K562 (cell line): ENCODE results near the gene C1QTNF7. TPM values are rescaled to one million over a fixed set of nuclear protein-coding genes. Genes with fewer than 3 reads are reported as not detected.

Source experiments
- ATAC-seq: fragments of 200-7000 bp; cut with Tn5 transposase; 3 replicates; pipeline ENCODE4 v1.9.1; 2020; ENCODE audit warnings: moderate library complexity
- BruUV-seq: library from RNA; stranded (reverse); fragments of 400-500 nt; replicated peaks from 2 replicates; lab custom pipeline; 2021; lab: Mats Ljungman, UMichigan
- CTCF ChIA-PET: fragments of 300-600 bp; formaldehyde crosslinking; extraction: SDS; loops from one replicate; lab custom pipeline; 2021; ENCODE audit warnings: low intra/inter-chr PET ratio; lab: Yijun Ruan, JAX
- POLR2A ChIA-PET: fragments of 300-600, 350-650 bp; sonication (Branson Sonifier 250); formaldehyde crosslinking; extraction: SDS; loops from one replicate; lab custom pipeline; 2021; ENCODE audit warnings: antibody characterized with exemption, inconsistent platforms; lab: Yijun Ruan, JAX
- DNase-seq, 4 experiments: peaks; one replicate each; pipeline versions ENCODE4 v3.0.0 to v3.0.0-alpha.2; 2011 to 2018; ENCODE audit warnings: low spot score in 3 of 4, mixed read lengths in 3 of 4; ENCODE audit errors: extremely low read depth in 1 of 4
- FAIRE-seq: peaks from 2 replicates; lab custom pipeline; 2011; peaks lifted over from hg19 to GRCh38; lab: Jason Lieb, UNC
- H2AFZ ChIP-seq: 2 replicates; pipeline ENCODE4 v1.6.0; 2011; ENCODE audit warnings: low read depth, low read length, control low read depth, inconsistent platforms
- H3K27ac ChIP-seq: fragments of 200-600 bp; 3 replicates; pipeline ENCODE4 v1.8.0; 2011; ENCODE audit warnings: low read depth, mild to moderate bottlenecking, control low read depth, inconsistent platforms, low read length, moderate library complexity, mixed read lengths; ENCODE audit errors: extremely low read depth
- H3K27me3 ChIP-seq, 2 experiments: fragments of 300-600 bp in 1 of 2; 2 replicates in 1 of 2; 3 replicates in 1 of 2; pipeline versions ENCODE4 v1.6.0 to v1.8.0; 2011; ENCODE audit warnings: inconsistent platforms in 2 of 2, low read length in 2 of 2, mild to moderate bottlenecking in 1 of 2, mixed read lengths in 1 of 2, moderate library complexity in 1 of 2; ENCODE audit not compliant: control insufficient read depth in 2 of 2, insufficient read depth in 2 of 2
- H3K36me3 ChIP-seq: fragments of 300-600 bp; 3 replicates; pipeline ENCODE4 v1.8.0; 2011; ENCODE audit warnings: mild to moderate bottlenecking, low read length, inconsistent platforms; ENCODE audit not compliant: control insufficient read depth, insufficient read depth
- H3K4me1 ChIP-seq, 2 experiments: fragments of 200-600 bp in 1 of 2; replicated peaks in 1 of 2; 2 replicates in 1 of 2; 3 replicates in 1 of 2; pipeline versions ENCODE4 v1.5.1 to v1.8.0; 2011; ENCODE audit warnings: inconsistent platforms in 2 of 2, low read length in 2 of 2, mild to moderate bottlenecking in 1 of 2, mixed read lengths in 1 of 2, moderate library complexity in 1 of 2; ENCODE audit not compliant: control insufficient read depth in 2 of 2, insufficient read depth in 2 of 2
- H3K4me2 ChIP-seq: 2 replicates; pipeline ENCODE4 v1.6.1; 2011; ENCODE audit warnings: low read length, control low read depth, inconsistent platforms, mixed read lengths; ENCODE audit not compliant: insufficient read depth
- H3K4me3 ChIP-seq: fragments of 200-600 bp; sonication (generic), shearing (Covaris generic); 2 replicates; pipeline ENCODE4 v1.5.1; 2016; ENCODE audit warnings: control low read depth, inconsistent platforms
- H3K79me2 ChIP-seq: fragments of 200-600 bp; 3 replicates; pipeline ENCODE4 v1.8.0; 2011; ENCODE audit warnings: low read length, inconsistent platforms; ENCODE audit not compliant: control insufficient read depth, insufficient read depth
- H3K9ac ChIP-seq, 2 experiments: 2 replicates each; pipeline versions ENCODE4 v1.6.0 to v1.6.1; 2011; ENCODE audit warnings: low read depth in 2 of 2, low read length in 2 of 2, control low read depth in 1 of 2, inconsistent platforms in 1 of 2, mild to moderate bottlenecking in 1 of 2, mixed read lengths in 1 of 2; ENCODE audit not compliant: insufficient read depth in 1 of 2
- H3K9me1 ChIP-seq: one replicate; pipeline ENCODE4 v1.6.0; 2011; ENCODE audit warnings: inconsistent platforms, mild to moderate bottlenecking, low read length, moderate library complexity; ENCODE audit not compliant: control insufficient read depth, insufficient read depth
- H3K9me3 ChIP-seq: replicated peaks from 2 replicates; pipeline ENCODE4 v1.5.1; 2011; ENCODE audit warnings: low read depth, low read length, inconsistent platforms; ENCODE audit not compliant: control insufficient read depth, insufficient read depth
- H4K20me1 ChIP-seq: replicated peaks from 2 replicates; pipeline ENCODE4 v1.6.1; 2011; ENCODE audit warnings: low read length, inconsistent platforms, mixed read lengths; ENCODE audit not compliant: control insufficient read depth, insufficient read depth
- CBFA2T2 ChIP-seq: fragments of 450-650 bp; conservative IDR thresholded peaks from 2 replicates; pipeline ENCODE4 v1.6.1; 2017; ENCODE audit warnings: mild to moderate bottlenecking
- CBX8 ChIP-seq: fragments of 200-600 bp; sonication (generic); IDR thresholded peaks from 2 replicates; pipeline ENCODE4 v1.6.1; 2012; ENCODE audit warnings: borderline replicate concordance, mixed run types, low read depth, mild to moderate bottlenecking, moderate library complexity, mixed read lengths, low read length, control low read depth, inconsistent platforms; ENCODE audit not compliant: poor library complexity, severe bottlenecking; ENCODE audit errors: extremely low read depth
- DACH1 ChIP-seq: fragments of 450-650 bp; IDR thresholded peaks from 2 replicates; pipeline ENCODE4 v1.6.1; 2018; ENCODE audit not compliant: partially characterized antibody
- ETV6 ChIP-seq, 3 experiments: fragments of 150-350 bp in 1 of 3; sonication (generic) in 1 of 3; formaldehyde crosslinking in 1 of 3; IDR thresholded peaks; 2 replicates each; pipeline versions ENCODE4 v1.6.1 to v1.8.0; 2014 to 2022; ENCODE audit warnings: borderline replicate concordance in 2 of 3, low read depth in 2 of 3, antibody characterized with exemption in 1 of 3, low read length in 1 of 3, mild to moderate bottlenecking in 1 of 3, missing genetic modification reagents in 1 of 3
- FOXJ2 ChIP-seq: fragments of 200-800 bp; sonication (Bioruptor generic); IDR thresholded peaks from 2 replicates; pipeline ENCODE4 v1.6.1; 2016; ENCODE audit warnings: missing genetic modification characterization, missing compliant biosample characterization
- KDM5B ChIP-seq: fragments of 200-600 bp; sonication (generic); IDR thresholded peaks from 2 replicates; pipeline ENCODE4 v1.6.1; 2012; ENCODE audit warnings: low read depth, mild to moderate bottlenecking, moderate library complexity, low read length, control low read depth, inconsistent platforms; ENCODE audit not compliant: insufficient replicate concordance
- MTA1 ChIP-seq: fragments of 450-650 bp; IDR thresholded peaks from 2 replicates; pipeline ENCODE4 v1.6.1; 2017; ENCODE audit warnings: borderline replicate concordance
- RFX5 ChIP-seq: IDR thresholded peaks from 2 replicates; pipeline ENCODE4 v1.6.1; 2011; ENCODE audit warnings: low read depth, mild to moderate bottlenecking, improper control_type of control experiment, low read length
- TEAD1 ChIP-seq, 2 experiments: fragments of 450-650 bp in 1 of 2; sonication (generic) in 1 of 2; formaldehyde crosslinking; IDR thresholded peaks; 2 replicates each; pipeline versions ENCODE4 v1.4.0 to v1.8.0; 2020 to 2022; ENCODE audit warnings: mild to moderate bottlenecking in 2 of 2, missing genetic modification reagents in 1 of 2
- ZNF408 ChIP-seq: fragments of 250-450 bp; sonication (Bioruptor Pico); IDR thresholded peaks from 2 replicates; pipeline ENCODE4 v1.4.0; 2020; ENCODE audit warnings: low read depth, mild to moderate bottlenecking, moderate library complexity
- in situ Hi-C: fragments of 300-500 bp; cut with MboI; formaldehyde crosslinking; loops from 4 replicates; pipeline ENCODE4 v1.15.0; 2018; ENCODE audit warnings: inconsistent platforms, mixed read lengths
- intact Hi-C: fragments of 100-400 bp; cut with micrococcal nuclease; formaldehyde crosslinking; loops from 2 replicates; pipeline ENCODE4 v1.14.2; 2022
- polyA plus RNA-seq, 8 experiments: library from polyadenylated mRNA; depleted of rRNA in 4 of 8; stranded (reverse) in 5 of 8; unstranded in 3 of 8; fragments of >200 nt; fragmentation: Nextera tagmentation in 2 of 8; fragmentation: Illumina TruSeq in 1 of 8; extraction: Ambion mirVana in 2 of 8; extraction: Trizol in 1 of 8; gene quantifications; 2 replicates each; pipeline versions ENCODE4 v1.2.1 to v1.2.3, GENCODE V29; 2011 to 2014; ENCODE audit warnings: inconsistent platforms in 1 of 8, missing spikeins in 1 of 8
- total RNA-seq, 7 experiments: library from RNA; depleted of rRNA in 6 of 7; stranded (reverse); fragments of >200 nt in 6 of 7; fragmentation: Illumina TruSeq in 2 of 7; extraction: Trizol in 2 of 7; gene quantifications; 2 replicates each; pipeline versions ENCODE4 v1.2.1 to v1.2.3, GENCODE V29; 2011 to 2021; ENCODE audit warnings: low replicate concordance in 1 of 7
- TF ChIP-seq, protein P1 (sequence below): sonication (generic); formaldehyde crosslinking; IDR thresholded peaks from 2 replicates; pipeline ENCODE4 v1.8.1; 2023; ENCODE audit warnings: mild to moderate bottlenecking, missing genetic modification reagents
- TF ChIP-seq, protein P2 (sequence below): sonication (generic); formaldehyde crosslinking; IDR thresholded peaks from 2 replicates; pipeline ENCODE4 v1.8.1; 2022; ENCODE audit warnings: missing genetic modification reagents
- TF ChIP-seq, protein P3 (sequence below): fragments of 450-650 bp; formaldehyde crosslinking; IDR thresholded peaks from 2 replicates; pipeline ENCODE4 v1.4.0; 2020; ENCODE audit warnings: mild to moderate bottlenecking, mixed read lengths
- TF ChIP-seq, protein P4 (sequence below): fragments of 250-450 bp; sonication (Bioruptor Pico); IDR thresholded peaks from 2 replicates; pipeline ENCODE4 v1.5.0; 2021
- TF ChIP-seq, protein P5 (sequence below), 3 experiments: fragments of 200-800 bp in 1 of 3; sonication (Bioruptor generic) in 1 of 3; sonication (generic) in 1 of 3; formaldehyde crosslinking in 1 of 3; IDR thresholded peaks; 2 replicates each; pipeline versions ENCODE4 v1.6.1 to v1.8.0; 2016 to 2022; ENCODE audit warnings: mild to moderate bottlenecking in 2 of 3, missing compliant biosample characterization in 2 of 3, missing genetic modification characterization in 2 of 3, missing genetic modification reagents in 1 of 3

C1QTNF7 gene
- total and polyA plus RNA-seq, 9 of the 15 experiments (the other 6 are each of a cell fraction or from before 2014, with no cell fraction given) = not detected

DNA sequence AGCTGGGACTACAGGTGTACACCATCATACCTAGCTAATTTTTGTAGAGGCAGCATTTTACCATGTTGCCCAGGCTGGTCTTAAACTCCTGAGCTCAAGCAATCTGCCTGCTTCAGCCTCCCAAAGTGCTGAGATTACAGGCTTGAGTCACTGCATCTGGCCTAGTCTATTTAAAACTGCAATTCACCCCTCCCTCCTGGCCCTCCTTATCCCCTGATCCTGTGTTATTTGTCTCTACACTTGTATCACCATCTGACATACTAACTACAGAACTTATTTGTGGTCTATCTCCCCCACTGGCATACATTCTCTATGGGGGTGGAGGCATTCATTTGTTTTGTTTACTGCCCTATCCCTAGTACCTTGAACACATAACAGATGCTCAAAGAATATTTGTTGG, 65.6 kb downstream of the C1QTNF7 start:
- ChIA-PET CTCF (no interaction called here), POLR2A (no interaction called here)
- intact Hi-C loops = no loop called here
- ATAC-seq (no peak), DNase-seq (no peak), FAIRE-seq (no peak)
- Histone ChIP-seq H2AFZ (no peak overlapping the region), H3K79me2 (no peaks in the 10 kb centered on the region), H3K4me3 (no peak overlapping the region), H3K4me2 (no peak overlapping the region), H3K9me3 (no peaks in the 10 kb centered on the region), H3K9me1 (no peaks in the 10 kb centered on the region), H3K4me1 (no peaks in the 10 kb centered on the region), H3K9ac (no peak overlapping the region), H3K27ac (no peak overlapping the region), H3K36me3 (no peaks in the 10 kb centered on the region), H4K20me1 (no peaks in the 10 kb centered on the region), H3K27me3 (no peaks in the 10 kb centered on the region)
- in situ Hi-C loops = loop anchor here (25.0 kb wide), 1 partner anchor 744 kb away; the partner anchor contains the start of gene TAPT1
- no TSS peak for BruUV-seq
- TF ChIP-seq, protein P1, sequence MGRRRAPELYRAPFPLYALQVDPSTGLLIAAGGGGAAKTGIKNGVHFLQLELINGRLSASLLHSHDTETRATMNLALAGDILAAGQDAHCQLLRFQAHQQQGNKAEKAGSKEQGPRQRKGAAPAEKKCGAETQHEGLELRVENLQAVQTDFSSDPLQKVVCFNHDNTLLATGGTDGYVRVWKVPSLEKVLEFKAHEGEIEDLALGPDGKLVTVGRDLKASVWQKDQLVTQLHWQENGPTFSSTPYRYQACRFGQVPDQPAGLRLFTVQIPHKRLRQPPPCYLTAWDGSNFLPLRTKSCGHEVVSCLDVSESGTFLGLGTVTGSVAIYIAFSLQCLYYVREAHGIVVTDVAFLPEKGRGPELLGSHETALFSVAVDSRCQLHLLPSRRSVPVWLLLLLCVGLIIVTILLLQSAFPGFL (CRISPR knock-in tag) = no peak
- TF ChIP-seq, protein P2, sequence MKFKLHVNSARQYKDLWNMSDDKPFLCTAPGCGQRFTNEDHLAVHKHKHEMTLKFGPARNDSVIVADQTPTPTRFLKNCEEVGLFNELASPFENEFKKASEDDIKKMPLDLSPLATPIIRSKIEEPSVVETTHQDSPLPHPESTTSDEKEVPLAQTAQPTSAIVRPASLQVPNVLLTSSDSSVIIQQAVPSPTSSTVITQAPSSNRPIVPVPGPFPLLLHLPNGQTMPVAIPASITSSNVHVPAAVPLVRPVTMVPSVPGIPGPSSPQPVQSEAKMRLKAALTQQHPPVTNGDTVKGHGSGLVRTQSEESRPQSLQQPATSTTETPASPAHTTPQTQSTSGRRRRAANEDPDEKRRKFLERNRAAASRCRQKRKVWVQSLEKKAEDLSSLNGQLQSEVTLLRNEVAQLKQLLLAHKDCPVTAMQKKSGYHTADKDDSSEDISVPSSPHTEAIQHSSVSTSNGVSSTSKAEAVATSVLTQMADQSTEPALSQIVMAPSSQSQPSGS (CRISPR knock-in tag) = no peak
- no peak for TF ChIP-seq FOXJ2 (tag)
- TF ChIP-seq RFX5 = no peak
- TF ChIP-seq ZNF408 (CRISPR knock-in tag) = no peak
- TF ChIP-seq, protein P3, sequence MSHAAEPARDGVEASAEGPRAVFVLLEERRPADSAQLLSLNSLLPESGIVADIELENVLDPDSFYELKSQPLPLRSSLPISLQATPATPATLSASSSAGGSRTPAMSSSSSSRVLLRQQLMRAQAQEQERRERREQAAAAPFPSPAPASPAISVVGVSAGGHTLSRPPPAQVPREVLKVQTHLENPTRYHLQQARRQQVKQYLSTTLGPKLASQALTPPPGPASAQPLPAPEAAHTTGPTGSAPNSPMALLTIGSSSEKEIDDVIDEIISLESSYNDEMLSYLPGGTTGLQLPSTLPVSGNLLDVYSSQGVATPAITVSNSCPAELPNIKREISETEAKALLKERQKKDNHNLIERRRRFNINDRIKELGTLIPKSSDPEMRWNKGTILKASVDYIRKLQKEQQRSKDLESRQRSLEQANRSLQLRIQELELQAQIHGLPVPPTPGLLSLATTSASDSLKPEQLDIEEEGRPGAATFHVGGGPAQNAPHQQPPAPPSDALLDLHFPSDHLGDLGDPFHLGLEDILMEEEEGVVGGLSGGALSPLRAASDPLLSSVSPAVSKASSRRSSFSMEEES (CRISPR knock-in tag) = no peak
- TF ChIP-seq, protein P4, sequence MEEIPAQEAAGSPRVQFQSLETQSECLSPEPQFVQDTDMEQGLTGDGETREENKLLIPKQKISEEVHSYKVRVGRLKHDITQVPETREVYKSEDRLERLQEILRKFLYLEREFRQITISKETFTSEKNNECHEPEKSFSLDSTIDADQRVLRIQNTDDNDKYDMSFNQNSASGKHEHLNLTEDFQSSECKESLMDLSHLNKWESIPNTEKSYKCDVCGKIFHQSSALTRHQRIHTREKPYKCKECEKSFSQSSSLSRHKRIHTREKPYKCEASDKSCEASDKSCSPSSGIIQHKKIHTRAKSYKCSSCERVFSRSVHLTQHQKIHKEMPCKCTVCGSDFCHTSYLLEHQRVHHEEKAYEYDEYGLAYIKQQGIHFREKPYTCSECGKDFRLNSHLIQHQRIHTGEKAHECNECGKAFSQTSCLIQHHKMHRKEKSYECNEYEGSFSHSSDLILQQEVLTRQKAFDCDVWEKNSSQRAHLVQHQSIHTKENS (CRISPR knock-in tag) = no peak
- no peak for TF ChIP-seq DACH1
- no peak for TF ChIP-seq ETV6 (IDR thresholded peaks at IDR 0.05; ENCODE audit: borderline replicate concordance in 1 of 2, low read depth in 2 of 2, low read length in 1 of 2)
- TF ChIP-seq ETV6 (CRISPR knock-in tag; IDR thresholded peaks at IDR 0.05; ENCODE audit: borderline replicate concordance) = no peak
- no peak for TF ChIP-seq CBX8
- no peak for TF ChIP-seq TEAD1 (CRISPR knock-in tag; IDR thresholded peaks at IDR 0.05)
- TF ChIP-seq CBFA2T2 = no peak
- TF ChIP-seq MTA1 = no peak
- TF ChIP-seq, protein P5, sequence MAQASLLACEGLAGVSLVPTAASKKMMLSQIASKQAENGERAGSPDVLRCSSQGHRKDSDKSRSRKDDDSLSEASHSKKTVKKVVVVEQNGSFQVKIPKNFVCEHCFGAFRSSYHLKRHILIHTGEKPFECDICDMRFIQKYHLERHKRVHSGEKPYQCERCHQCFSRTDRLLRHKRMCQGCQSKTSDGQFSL (CRISPR knock-in tag; IDR thresholded peaks at IDR 0.05) = no peak
- TF ChIP-seq, protein P5 (tag; IDR thresholded peaks at IDR 0.05) = no peak
- TF ChIP-seq KDM5B = no peak
